Measurements from ENCODE around the gene PARVG. TPM values are rescaled to one million over a fixed set of nuclear protein-coding genes. Genes with fewer than 3 reads are reported as not detected.

The PARVG gene
- total RNA-seq, 1 donor from 2014 or later: not detected

DNA sequence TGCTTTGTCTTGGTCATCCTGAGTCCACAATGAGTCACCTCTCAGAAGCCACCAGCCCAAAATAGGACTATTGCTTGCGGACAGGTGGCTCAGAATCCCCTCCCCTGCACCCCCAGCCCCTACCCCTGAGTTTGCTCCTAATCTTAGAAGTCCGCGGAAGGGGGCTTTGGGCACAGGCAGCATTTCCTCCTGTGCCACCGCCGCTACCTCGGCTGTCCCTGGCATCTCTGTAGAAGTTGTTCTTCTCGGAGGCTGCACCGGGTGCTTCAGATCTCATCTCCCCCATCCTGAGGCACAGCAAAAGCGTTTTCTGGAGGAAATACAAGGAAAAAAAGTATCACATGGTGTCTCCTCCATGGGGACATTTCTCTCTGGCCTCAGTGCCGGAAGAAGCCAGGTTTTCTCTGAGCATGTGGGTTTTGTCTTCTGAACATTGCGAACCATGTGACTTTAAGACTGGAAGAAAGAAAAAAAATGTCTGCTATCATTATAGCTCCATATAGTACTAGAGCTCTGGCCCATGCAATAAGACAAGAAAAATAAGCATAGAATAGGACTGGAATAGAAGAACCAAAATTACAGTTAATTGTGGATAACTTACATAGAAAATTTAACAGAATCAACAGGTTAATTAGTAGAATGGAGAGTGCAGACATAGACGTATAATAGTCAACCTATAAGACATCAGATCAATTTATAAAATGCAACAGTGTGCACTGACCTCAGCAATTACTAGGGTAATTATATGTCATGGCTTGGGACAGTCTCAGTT, 68.8 kb downstream of the PARVG start:
- Mint-ChIP-seq H3K4me3 (ENCODE audit: unreplicated experiment) (no peak overlapping the region), H3K36me3 (ENCODE audit: unreplicated experiment) (peaks cover 34% of the 10 kb centered on the region), H3K4me1 (ENCODE audit: low read depth, unreplicated experiment) (no peaks in the 10 kb centered on the region), H3K9me3 (ENCODE audit: unreplicated experiment) (peaks cover 11% of the 10 kb centered on the region), H3K27ac (ENCODE audit: unreplicated experiment) (no peak overlapping the region), H3K27me3 (ENCODE audit: unreplicated experiment) (peaks cover 8% of the 10 kb centered on the region)
- DNase-seq: no peak
- TF ChIP-seq, protein P1, sequence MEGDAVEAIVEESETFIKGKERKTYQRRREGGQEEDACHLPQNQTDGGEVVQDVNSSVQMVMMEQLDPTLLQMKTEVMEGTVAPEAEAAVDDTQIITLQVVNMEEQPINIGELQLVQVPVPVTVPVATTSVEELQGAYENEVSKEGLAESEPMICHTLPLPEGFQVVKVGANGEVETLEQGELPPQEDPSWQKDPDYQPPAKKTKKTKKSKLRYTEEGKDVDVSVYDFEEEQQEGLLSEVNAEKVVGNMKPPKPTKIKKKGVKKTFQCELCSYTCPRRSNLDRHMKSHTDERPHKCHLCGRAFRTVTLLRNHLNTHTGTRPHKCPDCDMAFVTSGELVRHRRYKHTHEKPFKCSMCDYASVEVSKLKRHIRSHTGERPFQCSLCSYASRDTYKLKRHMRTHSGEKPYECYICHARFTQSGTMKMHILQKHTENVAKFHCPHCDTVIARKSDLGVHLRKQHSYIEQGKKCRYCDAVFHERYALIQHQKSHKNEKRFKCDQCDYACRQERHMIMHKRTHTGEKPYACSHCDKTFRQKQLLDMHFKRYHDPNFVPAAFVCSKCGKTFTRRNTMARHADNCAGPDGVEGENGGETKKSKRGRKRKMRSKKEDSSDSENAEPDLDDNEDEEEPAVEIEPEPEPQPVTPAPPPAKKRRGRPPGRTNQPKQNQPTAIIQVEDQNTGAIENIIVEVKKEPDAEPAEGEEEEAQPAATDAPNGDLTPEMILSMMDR (IDR thresholded peaks at IDR 0.05; ENCODE audit: partially characterized antibody, unreplicated experiment): no peak

DNA sequence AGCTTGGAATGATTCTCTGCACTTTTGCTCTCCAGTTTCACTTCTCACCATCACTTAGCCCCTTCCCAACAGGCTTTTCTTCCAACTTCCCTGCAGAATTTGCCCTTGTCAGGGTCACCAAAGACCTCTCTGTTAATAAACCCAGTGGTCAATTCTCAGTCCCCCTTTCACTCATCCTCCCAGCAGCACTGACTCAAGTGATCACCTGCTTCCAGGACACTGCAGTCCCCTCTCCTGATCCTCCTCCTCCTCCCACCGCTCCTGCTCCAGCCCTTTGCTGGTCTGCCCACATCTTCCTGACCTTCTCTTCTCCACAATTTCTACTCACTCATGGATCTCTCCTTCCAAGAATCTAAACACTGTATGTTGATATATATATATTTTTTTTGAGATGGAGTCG, 74.1 kb downstream of the PARVG start:
- peaks cover 23% of the 10 kb centered on the region for H3K36me3 Mint-ChIP-seq (ENCODE audit: unreplicated experiment)

DNA sequence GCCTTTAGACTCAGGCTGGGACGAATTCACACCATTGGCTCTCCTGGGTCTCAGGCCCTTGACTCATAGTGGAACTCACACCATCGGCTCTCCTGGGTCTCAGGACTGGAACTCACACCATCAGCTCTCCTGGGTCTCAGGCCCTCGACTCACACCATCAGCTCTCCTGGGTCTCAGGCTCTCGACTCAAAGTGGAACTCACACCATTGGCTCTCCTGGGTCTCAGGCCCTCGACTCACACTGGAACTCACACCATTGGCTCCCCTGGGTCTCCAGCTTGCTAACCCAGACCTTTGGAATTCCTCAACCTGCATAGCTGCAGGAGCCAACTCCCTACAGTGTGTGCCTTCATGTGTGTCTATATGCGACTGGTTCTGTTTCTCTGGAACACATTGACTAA, 75.4 kb downstream of the PARVG start:
- H3K27me3 Mint-ChIP-seq (ENCODE audit: unreplicated experiment): peaks cover 1% of the 10 kb centered on the region
- H3K4me3 Mint-ChIP-seq (ENCODE audit: unreplicated experiment): no peak overlapping the region
- no peaks in the 10 kb centered on the region for H3K4me1 Mint-ChIP-seq (ENCODE audit: low read depth, unreplicated experiment)
- H3K9me3 Mint-ChIP-seq (ENCODE audit: unreplicated experiment): peaks cover 9% of the 10 kb centered on the region
- H3K27ac Mint-ChIP-seq (ENCODE audit: unreplicated experiment): no peak overlapping the region
- no peak for DNase-seq
- TF ChIP-seq, protein P1 (IDR thresholded peaks at IDR 0.05; ENCODE audit: partially characterized antibody, unreplicated experiment): no peak
- H3K36me3 Mint-ChIP-seq (ENCODE audit: unreplicated experiment): peaks cover 10% of the 10 kb centered on the region

More for the DNA sequence above, 74.1 kb downstream of the PARVG start:
- H3K9me3 Mint-ChIP-seq (ENCODE audit: unreplicated experiment): peaks cover 9% of the 10 kb centered on the region
- peaks cover 1% of the 10 kb centered on the region for H3K27me3 Mint-ChIP-seq (ENCODE audit: unreplicated experiment)
- DNase-seq: no peak
- no peak overlapping the region for H3K4me3 Mint-ChIP-seq (ENCODE audit: unreplicated experiment)
- no peak overlapping the region for H3K27ac Mint-ChIP-seq (ENCODE audit: unreplicated experiment)
- no peaks in the 10 kb centered on the region for H3K4me1 Mint-ChIP-seq (ENCODE audit: low read depth, unreplicated experiment)
- TF ChIP-seq, protein P1 (IDR thresholded peaks at IDR 0.05; ENCODE audit: partially characterized antibody, unreplicated experiment): no peak

DNA sequence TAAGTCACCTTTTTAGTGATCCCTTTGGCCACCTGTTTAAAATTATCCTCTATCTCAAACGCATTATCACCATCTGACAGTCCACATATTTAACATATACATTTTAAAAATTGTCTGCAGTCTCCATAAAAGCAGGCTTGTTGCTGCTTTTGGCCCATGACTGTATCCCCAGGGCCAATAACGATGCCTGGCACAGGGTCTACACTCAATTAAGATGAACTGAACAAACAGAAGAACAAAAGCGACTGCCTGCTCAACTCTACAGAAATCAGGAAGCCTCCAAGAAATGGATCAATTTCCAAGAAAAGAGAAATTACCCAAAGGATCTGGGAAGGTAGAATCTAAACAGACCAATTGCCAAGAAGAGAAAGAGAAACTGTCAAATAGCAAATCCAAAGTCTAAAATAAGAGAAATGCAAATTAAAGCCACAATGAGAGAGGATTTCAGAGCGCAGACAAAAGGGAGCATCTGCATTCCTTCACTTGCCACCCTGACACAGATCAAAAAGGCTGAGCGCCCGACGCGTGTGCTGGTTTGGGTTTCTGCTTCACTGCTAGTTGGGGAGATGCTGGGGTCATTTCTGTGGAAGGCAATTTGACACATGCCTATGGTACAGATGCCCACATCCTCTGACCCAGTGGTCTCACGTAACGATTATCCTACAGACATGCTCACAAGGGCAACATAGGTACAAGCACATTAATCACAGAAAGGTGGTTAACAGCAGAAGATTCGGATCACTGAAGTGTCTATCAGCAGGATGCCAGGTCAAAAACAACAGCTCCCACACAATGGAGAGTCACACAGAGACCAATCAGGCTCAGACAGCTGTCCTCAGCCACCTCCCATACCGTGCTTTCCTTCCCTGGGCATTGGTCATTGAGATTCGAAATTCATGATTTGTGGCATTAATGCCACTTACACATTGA, 76.1 kb downstream of the PARVG start:
- no peak for DNase-seq
- peaks cover 8% of the 10 kb centered on the region for H3K36me3 Mint-ChIP-seq (ENCODE audit: unreplicated experiment)
- no peak overlapping the region for H3K4me3 Mint-ChIP-seq (ENCODE audit: unreplicated experiment)
- no peaks in the 10 kb centered on the region for H3K4me1 Mint-ChIP-seq (ENCODE audit: low read depth, unreplicated experiment)
- peaks cover 6% of the 10 kb centered on the region for H3K9me3 Mint-ChIP-seq (ENCODE audit: unreplicated experiment)
- no peak overlapping the region for H3K27ac Mint-ChIP-seq (ENCODE audit: unreplicated experiment)
- TF ChIP-seq, protein P1 (IDR thresholded peaks at IDR 0.05; ENCODE audit: partially characterized antibody, unreplicated experiment): no peak
- H3K27me3 Mint-ChIP-seq (ENCODE audit: unreplicated experiment): peaks cover 1% of the 10 kb centered on the region

Other genes starting within 250 kb of the PARVG start
- gene SAMM50, start 225.5 kb upstream of the PARVG start, total RNA-seq (ENCODE audit: unreplicated experiment): 48.0 TPM
- 7.7 TPM for gene PARVB, start 156.6 kb upstream of the PARVG start, total RNA-seq (ENCODE audit: unreplicated experiment)
- 3.2 TPM for gene SHISAL1, start 132.0 kb downstream of the PARVG start, total RNA-seq (ENCODE audit: unreplicated experiment)

Data from glutamatergic neuron (in vitro differentiated cells).